GM19025 (cell line): ENCODE data around the gene SLC4A1.

Source experiments
- ATAC-seq: cut with Tn5 transposase; IDR thresholded peaks from one replicate; pipeline ENCODE4 v1.9.1; 2021; ENCODE audit warnings: mild to moderate bottlenecking, low read depth, moderate library complexity; ENCODE audit not compliant: unreplicated experiment

SLC4A1 gene

GRCh38 chr17:44222112-44222869, 45.6 kb downstream of the SLC4A1 start:
- ATAC-seq, result no peak

GRCh38 chr17:44221862-44222111, 46.1 kb downstream of the SLC4A1 start:
- no peak for ATAC-seq

GRCh38 chr17:44221084-44221861, 46.7 kb downstream of the SLC4A1 start:
- no peak for ATAC-seq

- peak; percentile 7 for ATAC-seq
These were observed 47.5 kb downstream of the SLC4A1 start for GRCh38 chr17:44220213-44221083.

GRCh38 chr17:44219616-44220212, 48.2 kb downstream of the SLC4A1 start, which contains the start of gene UBTF:
TSS of gene UBTF (minus strand) at chr17:44219675. CDS start at chr17:44218229, 1,446 bp downstream.
- ATAC-seq, result peak; percentile 11

GRCh38 chr17:44219108-44219615, 48.8 kb downstream of the SLC4A1 start:
- ATAC-seq, result peak; percentile 36

- peak; percentile 34 for ATAC-seq
These were observed 49.4 kb downstream of the SLC4A1 start for GRCh38 chr17:44218344-44219107.

- no peak for ATAC-seq
These were observed 50.1 kb downstream of the SLC4A1 start for GRCh38 chr17:44217738-44218343.

GRCh38 chr17:44216694-44217093, 51.2 kb downstream of the SLC4A1 start:
- no peak for ATAC-seq

- ATAC-seq, result no peak
These were observed 51.8 kb downstream of the SLC4A1 start for GRCh38 chr17:44216173-44216572.

- ATAC-seq, result no peak
These were observed 53.0 kb downstream of the SLC4A1 start for GRCh38 chr17:44214896-44215295.

GRCh38 chr17:44214230-44214494, 53.8 kb downstream of the SLC4A1 start:
- no peak for ATAC-seq

GRCh38 chr17:44213403-44214229, 54.3 kb downstream of the SLC4A1 start:
- ATAC-seq, result no peak

GRCh38 chr17:44212507-44213402, 55.2 kb downstream of the SLC4A1 start:
- ATAC-seq, result no peak

- ATAC-seq, result no peak
These were observed 56.4 kb downstream of the SLC4A1 start for GRCh38 chr17:44211281-44212265.

GRCh38 chr17:44210342-44211192, 57.4 kb downstream of the SLC4A1 start:
- ATAC-seq, result peak; percentile 71
